ENCODE results near the gene ERICH3.

GRCh38 chr1:74570797-74571492, 102.6 kb downstream of the ERICH3 start:
- TF ChIP-seq CTCF (IDR thresholded peaks at IDR 0.05) (no peak), POLR2A (IDR thresholded peaks at IDR 0.05) (no peak)
